ENCODE results near the gene MAML2.

Gene MAML2

DNA sequence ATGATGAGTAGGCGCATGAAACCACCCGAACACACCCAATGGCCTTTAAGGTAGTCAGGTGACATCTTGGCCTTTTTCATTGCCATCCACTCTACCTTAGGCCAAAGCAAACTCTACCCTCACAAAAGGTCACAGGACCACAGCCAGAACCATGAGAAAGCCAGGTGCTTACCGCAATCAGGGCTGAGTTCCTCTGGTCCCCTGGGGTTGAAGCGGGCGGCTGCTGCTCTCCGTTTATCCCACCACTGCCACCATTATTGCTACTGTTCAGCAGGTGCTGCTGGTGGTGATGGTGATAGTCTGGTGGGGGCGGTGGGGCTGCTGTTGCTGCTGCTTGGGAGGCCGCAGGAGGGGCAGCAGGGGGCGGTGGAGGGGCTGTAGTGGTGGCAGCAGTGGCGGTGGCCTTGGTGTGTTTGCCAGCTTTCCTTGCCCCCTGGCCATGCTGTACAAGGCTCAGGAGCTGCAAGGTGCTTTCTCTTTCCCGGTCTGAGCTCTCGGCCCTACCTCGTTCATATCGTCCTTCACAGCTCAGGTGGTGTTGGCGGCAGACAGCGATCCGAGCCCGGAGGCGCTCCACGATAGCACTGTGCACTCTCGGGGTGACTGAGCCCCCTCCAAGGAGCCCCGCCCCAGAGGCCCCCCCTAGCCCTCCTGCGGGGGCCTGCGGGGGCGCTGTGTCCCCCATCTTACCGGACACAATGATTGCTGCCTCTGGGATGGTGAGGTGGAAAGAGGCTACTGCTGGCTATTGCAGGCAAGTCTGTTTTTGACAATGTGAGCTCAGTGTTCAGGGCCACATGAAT, 1.6 kb downstream of the MAML2 start:
- Histone ChIP-seq H4K20me1 (ENCODE audit: insufficient read depth, low read length) (no peaks in the 10 kb centered on the region), H3K4me1 (ENCODE audit: insufficient read depth, low read length) (peaks cover 62% of the 10 kb centered on the region), H3K27me3 (ENCODE audit: insufficient read depth, low read length, poor library complexity) (no peaks in the 10 kb centered on the region), H3K9me3 (ENCODE audit: insufficient read depth, low read length, severe bottlenecking) (no peaks in the 10 kb centered on the region), H3K4me3 (ENCODE audit: low read depth in 1 of 2, low read length in 2 of 2) (peak overlapping the region; percentile 63 to 69), H3K79me2 (ENCODE audit: insufficient read depth, low read length) (peaks cover 40% of the 10 kb centered on the region), H3K27ac (ENCODE audit: low read length) (peak overlapping the region; percentile 84), H3K9ac (ENCODE audit: low read depth, low read length) (peak overlapping the region; percentile 68), H3K4me2 (ENCODE audit: insufficient read depth, low read length) (peak overlapping the region; percentile 80), H3K36me3 (ENCODE audit: insufficient read depth, low read length) (no peaks in the 10 kb centered on the region), H2AFZ (ENCODE audit: low read depth, low read length) (peak overlapping the region; percentile 94)
- DNase-seq (peak; percentile 35), ATAC-seq (ENCODE audit: insufficient read depth, low read depth) (no peak)
- TF ChIP-seq CTCF (IDR thresholded peaks at IDR 0.05; ENCODE audit: borderline replicate concordance, extremely low read depth, low read length, poor library complexity, severe bottlenecking) (peak; percentile 50), EZH2 (IDR thresholded peaks at IDR 0.05; ENCODE audit: borderline replicate concordance, low read depth, low read length, severe bottlenecking) (no peak)

- Histone ChIP-seq H3K27me3 (ENCODE audit: insufficient read depth, low read length, poor library complexity) (no peaks in the 10 kb centered on the region), H3K27ac (ENCODE audit: low read length) (peak overlapping the region; percentile 74), H3K9me3 (ENCODE audit: insufficient read depth, low read length, severe bottlenecking) (no peaks in the 10 kb centered on the region), H3K79me2 (ENCODE audit: insufficient read depth, low read length) (peaks cover 40% of the 10 kb centered on the region), H3K4me2 (ENCODE audit: insufficient read depth, low read length) (peak overlapping the region; percentile 80), H3K36me3 (ENCODE audit: insufficient read depth, low read length) (no peaks in the 10 kb centered on the region), H3K9ac (ENCODE audit: low read depth, low read length) (peak overlapping the region; percentile 53), H2AFZ (ENCODE audit: low read depth, low read length) (no peak overlapping the region), H3K4me3 (ENCODE audit: low read depth in 1 of 2, low read length in 2 of 2) (peak overlapping the region in 1 of 2 experiments; percentile 43; a peak in 2 of 4 replicates), H4K20me1 (ENCODE audit: insufficient read depth, low read length) (no peaks in the 10 kb centered on the region), H3K4me1 (ENCODE audit: insufficient read depth, low read length) (peaks cover 62% of the 10 kb centered on the region)
- no peak for DNase-seq
- no peak for TF ChIP-seq EZH2 (IDR thresholded peaks at IDR 0.05; ENCODE audit: borderline replicate concordance, low read depth, low read length, severe bottlenecking)
- TF ChIP-seq CTCF (IDR thresholded peaks at IDR 0.05; ENCODE audit: borderline replicate concordance, extremely low read depth, low read length, poor library complexity, severe bottlenecking), result no peak
- ATAC-seq (ENCODE audit: insufficient read depth, low read depth), result no peak
Observed at GRCh38 chr11:96340555-96340885, 2.5 kb downstream of the MAML2 start.

DNA sequence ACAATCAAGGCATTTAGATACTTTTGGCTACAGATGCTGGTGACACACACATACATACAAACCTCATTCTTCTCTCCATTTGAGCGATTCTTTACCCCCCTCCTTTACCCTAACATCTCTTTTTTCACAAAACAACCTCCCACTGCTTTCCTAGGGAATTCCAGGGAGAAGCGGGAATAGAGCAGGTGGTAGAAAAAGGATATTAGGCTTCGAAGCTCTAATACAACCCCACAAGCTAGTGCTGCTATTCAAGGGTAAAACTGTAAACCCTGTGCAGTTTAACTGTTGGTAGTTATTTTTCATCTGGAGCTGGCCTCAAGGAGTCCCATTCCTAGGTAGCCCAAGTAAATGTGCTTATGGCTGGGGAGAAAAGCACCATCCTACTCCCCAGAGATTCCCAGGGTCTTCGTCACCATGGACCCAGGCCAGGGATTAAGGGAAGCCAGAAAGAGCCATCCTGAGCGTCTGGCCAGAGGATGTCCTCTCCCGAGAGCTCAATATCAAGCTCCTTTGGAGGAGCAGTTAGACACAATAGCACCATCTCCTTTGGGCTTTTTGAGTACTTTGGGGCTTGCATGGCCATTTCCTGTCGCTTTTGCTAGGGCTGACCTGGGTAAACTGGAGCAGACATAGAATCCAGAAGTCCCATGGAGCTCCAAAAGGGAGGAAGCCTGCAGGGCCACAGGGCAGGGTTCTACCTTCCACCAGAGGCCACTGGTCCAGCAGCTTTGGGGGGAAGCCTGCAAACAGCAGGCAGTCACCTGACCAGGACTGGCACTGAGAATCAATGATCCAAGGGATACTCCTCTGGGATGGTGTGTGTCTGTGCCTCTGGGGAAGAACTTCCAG, 3.1 kb downstream of the MAML2 start:
- Histone ChIP-seq H3K36me3 (ENCODE audit: insufficient read depth, low read length) (no peaks in the 10 kb centered on the region), H3K4me1 (ENCODE audit: insufficient read depth, low read length) (peaks cover 62% of the 10 kb centered on the region), H4K20me1 (ENCODE audit: insufficient read depth, low read length) (no peaks in the 10 kb centered on the region), H3K27ac (ENCODE audit: low read length) (peak overlapping the region; percentile 74), H3K4me2 (ENCODE audit: insufficient read depth, low read length) (peak overlapping the region; percentile 80), H3K27me3 (ENCODE audit: insufficient read depth, low read length, poor library complexity) (no peaks in the 10 kb centered on the region), H3K79me2 (ENCODE audit: insufficient read depth, low read length) (peaks cover 40% of the 10 kb centered on the region), H3K9me3 (ENCODE audit: insufficient read depth, low read length, severe bottlenecking) (no peaks in the 10 kb centered on the region), H2AFZ (ENCODE audit: low read depth, low read length) (peak overlapping the region; percentile 65; the same call in 1 of the 2 replicates), H3K4me3 (ENCODE audit: low read depth in 1 of 2, low read length in 2 of 2) (peak overlapping the region in 1 of 2 experiments; percentile 43; a peak in 2 of 4 replicates), H3K9ac (ENCODE audit: low read depth, low read length) (peak overlapping the region; percentile 53)
- ATAC-seq (ENCODE audit: insufficient read depth, low read depth) (no peak), DNase-seq (no peak)
- TF ChIP-seq CTCF (IDR thresholded peaks at IDR 0.05; ENCODE audit: borderline replicate concordance, extremely low read depth, low read length, poor library complexity, severe bottlenecking), result no peak
- no peak for TF ChIP-seq EZH2 (IDR thresholded peaks at IDR 0.05; ENCODE audit: borderline replicate concordance, low read depth, low read length, severe bottlenecking)

Data from DND-41 (cell line).